HG02884 (cell line): ENCODE results near the gene OXNAD1.

Experiments used
- ATAC-seq: cut with Tn5 transposase; IDR thresholded peaks from one replicate; pipeline ENCODE4 v1.9.1; 2021; ENCODE audit warnings: mild to moderate bottlenecking, moderate library complexity; ENCODE audit not compliant: unreplicated experiment

The OXNAD1 gene

GRCh38 chr3:16325850-16326249 is 60.8 kb downstream of the OXNAD1 start:
- no peak for ATAC-seq

GRCh38 chr3:16326724-16327349 is 61.8 kb downstream of the OXNAD1 start:
- ATAC-seq: no peak

- ATAC-seq: no peak
These were observed 63.1 kb downstream of the OXNAD1 start for GRCh38 chr3:16328124-16328523.

GRCh38 chr3:16329036-16329825 is 64.2 kb downstream of the OXNAD1 start:
- no peak for ATAC-seq

GRCh38 chr3:16329826-16330129 is 64.8 kb downstream of the OXNAD1 start:
- ATAC-seq: no peak

GRCh38 chr3:16330351-16330750 is 65.3 kb downstream of the OXNAD1 start:
- no peak for ATAC-seq

- no peak for ATAC-seq
These were observed 66.4 kb downstream of the OXNAD1 start for GRCh38 chr3:16331319-16331883.

- no peak for ATAC-seq
These were observed 68.0 kb downstream of the OXNAD1 start for GRCh38 chr3:16332904-16333426.

- ATAC-seq: no peak
These were observed 69.9 kb downstream of the OXNAD1 start for GRCh38 chr3:16334909-16335308.

GRCh38 chr3:16335333-16335732 is 70.3 kb downstream of the OXNAD1 start:
- no peak for ATAC-seq

- ATAC-seq: no peak
These were observed 71.0 kb downstream of the OXNAD1 start for GRCh38 chr3:16335772-16336645.

- no peak for ATAC-seq
These were observed 71.8 kb downstream of the OXNAD1 start for GRCh38 chr3:16336825-16337224.

GRCh38 chr3:16337856-16338540 is 73.0 kb downstream of the OXNAD1 start:
- ATAC-seq: no peak

- ATAC-seq: no peak
These were observed 74.0 kb downstream of the OXNAD1 start for GRCh38 chr3:16338999-16339398.

- ATAC-seq: no peak
These were observed 78.1 kb downstream of the OXNAD1 start for GRCh38 chr3:16343101-16343500.

GRCh38 chr3:16346413-16347081 is 81.5 kb downstream of the OXNAD1 start:
- no peak for ATAC-seq

GRCh38 chr3:16347548-16347947 is 82.5 kb downstream of the OXNAD1 start:
- no peak for ATAC-seq

GRCh38 chr3:16349986-16350596 is 85.1 kb downstream of the OXNAD1 start:
- ATAC-seq: no peak

- ATAC-seq: no peak
These were observed 85.7 kb downstream of the OXNAD1 start for GRCh38 chr3:16350597-16351318.
